OCI-LY7 (cell line): ENCODE data around the gene PLPP1. TPM values are rescaled to one million over a fixed set of nuclear protein-coding genes. Genes with fewer than 3 reads are reported as not detected.

ENCODE experiments used
- BruUV-seq: library from RNA; stranded (reverse); fragments of 400-500 nt; replicated peaks from 2 replicates; lab custom pipeline; 2021; lab: Mats Ljungman, UMichigan
- CTCF ChIA-PET: fragments of 300-600 bp; sonication (Branson Sonifier 250); formaldehyde crosslinking; loops from one replicate; lab custom pipeline; 2022; ENCODE audit warnings: antibody characterized with exemption; ENCODE audit not compliant: unreplicated experiment; lab: Charles Lee
- POLR2A ChIA-PET: fragments of 300-600 bp; sonication (Branson Sonifier 250); formaldehyde crosslinking; loops from one replicate; lab custom pipeline; 2022; ENCODE audit warnings: antibody characterized with exemption; lab: Charles Lee
- DNase-seq: peaks from one replicate; pipeline ENCODE4 v3.0.0-alpha.2; 2015; ENCODE audit warnings: low spot score
- H2AFZ ChIP-seq: fragments of 200-600 bp; sonication (generic), shearing (Covaris generic); 2 replicates; pipeline ENCODE4 v1.6.1; 2014; ENCODE audit warnings: mild to moderate bottlenecking, antibody characterized with exemption, low read length, moderate library complexity
- H3K27ac ChIP-seq: fragments of 200-600 bp; sonication (generic); 2 replicates; pipeline ENCODE4 v1.5.1; 2014; ENCODE audit warnings: mixed run types, low read depth, mild to moderate bottlenecking, moderate library complexity, low read length, inconsistent platforms; ENCODE audit not compliant: poor library complexity, severe bottlenecking
- H3K36me3 ChIP-seq: fragments of 200-600 bp; sonication (generic); 2 replicates; pipeline ENCODE4 v1.6.1; 2014; ENCODE audit warnings: mild to moderate bottlenecking, antibody characterized with exemption, low read length, moderate library complexity, mixed read lengths; ENCODE audit not compliant: insufficient read depth
- H3K4me1 ChIP-seq: fragments of 200-600 bp; sonication (generic); 2 replicates; pipeline ENCODE4 v1.5.1; 2014; ENCODE audit warnings: mild to moderate bottlenecking, low read length; ENCODE audit not compliant: insufficient read depth, poor library complexity, severe bottlenecking
- H3K4me2 ChIP-seq: fragments of 200-600 bp; sonication (generic); 2 replicates; pipeline ENCODE4 v1.6.1; 2014; ENCODE audit warnings: mild to moderate bottlenecking, low read length
- H3K4me3 ChIP-seq: fragments of 200-600 bp; sonication (generic); 2 replicates; pipeline ENCODE4 v1.5.1; 2014; ENCODE audit warnings: mild to moderate bottlenecking, low read depth, low read length; ENCODE audit not compliant: poor library complexity, severe bottlenecking
- H3K79me2 ChIP-seq: fragments of 200-600 bp; sonication (generic); 2 replicates; pipeline ENCODE4 v1.6.1; 2016; ENCODE audit warnings: low read depth, mild to moderate bottlenecking, low read length, moderate library complexity, mixed read lengths; ENCODE audit not compliant: insufficient read depth
- H3K9me2 ChIP-seq: fragments of 200-600 bp; sonication (generic); 2 replicates; pipeline ENCODE4 v1.6.1; 2016; ENCODE audit warnings: mild to moderate bottlenecking, low read length, mixed read lengths; ENCODE audit not compliant: insufficient read depth
- H3K9me3 ChIP-seq: fragments of 200-600 bp; sonication (generic); 2 replicates; pipeline ENCODE4 v1.6.1; 2014; ENCODE audit warnings: mild to moderate bottlenecking, mixed run types, low read length, mixed read lengths
- H4K20me1 ChIP-seq: fragments of 200-600 bp; sonication (generic); 2 replicates; pipeline ENCODE4 v1.6.1; 2014; ENCODE audit warnings: mild to moderate bottlenecking, antibody characterized with exemption, low read length, moderate library complexity, mixed read lengths; ENCODE audit not compliant: insufficient read depth
- CTCF ChIP-seq: fragments of 200-600 bp; sonication (generic); conservative IDR thresholded peaks from 2 replicates; pipeline ENCODE4 v1.5.1; 2014; ENCODE audit warnings: mild to moderate bottlenecking, antibody characterized with exemption, low read length, moderate library complexity, mixed read lengths
- EZH2phosphoT487 ChIP-seq: fragments of 200-600 bp; sonication (generic); IDR thresholded peaks from 2 replicates; pipeline ENCODE4 v1.6.1; 2018; ENCODE audit warnings: low read depth, borderline replicate concordance, mild to moderate bottlenecking, mixed run types, antibody characterized with exemption, low read length, moderate library complexity, mixed read lengths
- intact Hi-C: fragments of 100-400 bp; cut with micrococcal nuclease; formaldehyde crosslinking; loops from one replicate; pipeline ENCODE4 v1.10.0; 2022; ENCODE audit not compliant: unreplicated experiment
- total RNA-seq, 2 experiments: library from RNA; depleted of rRNA in 1 of 2; stranded (reverse); fragments of >200 nt in 1 of 2; shearing (Covaris generic) in 1 of 2; gene quantifications; 2 replicates each; pipeline ENCODE4 v1.2.3, GENCODE V29; 2014 to 2022

PLPP1 gene
- total RNA-seq, 2 experiments from 2014 or later: 2.3 to 6.8 TPM

DNA sequence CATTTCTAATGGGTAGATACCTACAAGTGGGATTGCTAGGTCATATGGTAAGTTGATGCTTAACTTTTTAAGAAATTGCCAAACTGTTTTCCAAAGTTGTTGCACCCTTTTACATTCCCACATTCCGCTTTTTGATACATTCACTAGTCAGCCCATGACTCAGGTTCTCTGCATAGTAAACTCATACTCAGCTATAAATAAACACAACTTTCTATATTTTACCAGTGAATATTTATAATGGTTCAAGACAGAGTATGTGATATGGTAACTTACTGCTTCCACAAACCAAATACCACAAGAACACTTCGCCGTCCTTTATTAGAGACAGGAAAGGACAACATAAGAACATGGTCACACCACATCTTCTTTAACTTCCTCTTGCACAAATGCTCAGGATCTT is 54.0 kb downstream of the PLPP1 start:
- DNase-seq: no peak
- H4K20me1 ChIP-seq: no peaks in the 10 kb centered on the region

GRCh38 chr5:55472642-55473041 is 62.1 kb downstream of the PLPP1 start:
- Histone ChIP-seq H3K4me1 (no peaks in the 10 kb centered on the region), H3K4me2 (no peak overlapping the region), H4K20me1 (no peaks in the 10 kb centered on the region), H3K9me3 (no peaks in the 10 kb centered on the region), H3K9me2 (no peaks in the 10 kb centered on the region), H3K4me3 (no peak overlapping the region), H3K79me2 (no peaks in the 10 kb centered on the region), H3K36me3 (no peaks in the 10 kb centered on the region), H3K27ac (no peak overlapping the region), H2AFZ (no peak overlapping the region)
- no peak for DNase-seq
- TF ChIP-seq EZH2phosphoT487 (no peak), CTCF (no peak)
- ChIA-PET POLR2A (interaction anchor here (0.6 kb wide), 1 partner anchor 341 kb away, joined by 3 read pairs; no protein-coding TSS in a partner anchor), CTCF (no interaction called here)
- intact Hi-C loops: no loop called here
- BruUV-seq: no TSS peak

More for the DNA sequence above, 54.0 kb downstream of the PLPP1 start:
- CTCF ChIA-PET: no interaction called here
- no TSS peak for BruUV-seq
- Histone ChIP-seq H3K36me3 (no peaks in the 10 kb centered on the region), H3K79me2 (no peaks in the 10 kb centered on the region), H2AFZ (no peak overlapping the region), H3K4me2 (no peak overlapping the region), H3K4me1 (no peaks in the 10 kb centered on the region), H3K9me2 (no peaks in the 10 kb centered on the region), H3K9me3 (no peaks in the 10 kb centered on the region), H3K27ac (no peak overlapping the region), H3K4me3 (no peak overlapping the region)
- TF ChIP-seq EZH2phosphoT487: no peak
- no peak for TF ChIP-seq CTCF
- intact Hi-C loops: no loop called here
- POLR2A ChIA-PET: no interaction called here

DNA sequence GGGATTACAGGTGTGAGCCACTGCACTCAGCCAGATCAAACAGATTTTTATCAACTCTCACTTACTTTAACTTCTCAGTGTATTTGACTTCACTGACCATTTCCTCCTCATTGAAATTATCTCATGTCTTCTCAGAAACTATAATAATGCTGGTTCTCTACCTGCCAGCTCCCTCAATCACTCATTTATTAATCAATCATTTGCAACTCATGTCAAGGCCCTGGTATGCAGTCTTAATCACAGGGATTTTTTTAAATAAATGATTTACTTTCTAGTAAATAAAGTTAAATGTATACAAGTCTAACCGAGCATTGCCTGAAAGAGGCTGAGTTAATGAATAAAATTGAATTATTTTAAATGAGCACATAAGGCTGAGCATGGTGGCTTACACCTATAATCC is 63.3 kb downstream of the PLPP1 start:
- Histone ChIP-seq H3K4me1 (no peaks in the 10 kb centered on the region), H3K9me2 (no peaks in the 10 kb centered on the region), H2AFZ (no peak overlapping the region), H3K4me2 (no peak overlapping the region), H3K9me3 (no peaks in the 10 kb centered on the region), H4K20me1 (no peaks in the 10 kb centered on the region), H3K36me3 (no peaks in the 10 kb centered on the region), H3K27ac (no peak overlapping the region), H3K4me3 (no peak overlapping the region), H3K79me2 (no peaks in the 10 kb centered on the region)
- no peak for DNase-seq
- intact Hi-C loops: no loop called here
- BruUV-seq: no TSS peak
- CTCF ChIA-PET: no interaction called here
- POLR2A ChIA-PET: interaction anchor here (1.0 kb wide), 1 partner anchor 20 kb away, joined by 5 read pairs; no protein-coding TSS in a partner anchor
- TF ChIP-seq EZH2phosphoT487: no peak
- TF ChIP-seq CTCF: no peak
